Stomach (tissue), 9 donors: Measurements from ENCODE around the gene EFEMP1. TPM values are rescaled to one million over a fixed set of nuclear protein-coding genes. Genes with fewer than 3 reads are reported as not detected.

Experiments used
- DNase-seq, 2 donors: peaks; one replicate each; pipeline versions ENCODE4 v3.0.0 to v3.0.0-alpha.2; 2013 to 2019
- H3K27ac ChIP-seq, 5 donors: fragments of 200-600 bp in 4 of 5; sonication (generic) in 4 of 5; one replicate each; pipeline ENCODE4 v1.5.1; 2013 to 2019; ENCODE audit warnings: mild to moderate bottlenecking in 1 of 5, moderate library complexity in 1 of 5
- H3K27me3 ChIP-seq, 3 donors: fragments of 200-600 bp; sonication (generic); one replicate each; pipeline ENCODE4 v1.5.1; 2017 to 2019; ENCODE audit warnings: mixed run types in 1 of 3
- H3K36me3 ChIP-seq, 4 donors: fragments of 200-600 bp; sonication (generic); 1 replicate in 3 of 4; 2 replicates in 1 of 4; pipeline ENCODE4 v1.5.1; 2016 to 2019
- H3K4me1 ChIP-seq, 4 donors: fragments of 200-600 bp; sonication (generic); one replicate each; pipeline ENCODE4 v1.5.1; 2016 to 2019
- H3K4me3 ChIP-seq, 4 donors: fragments of 200-600 bp; sonication (generic) in 3 of 4; one replicate each; pipeline ENCODE4 v1.5.1; 2016 to 2019; ENCODE audit warnings: mild to moderate bottlenecking in 1 of 4
- H3K9me3 ChIP-seq, 4 donors: fragments of 200-600 bp; sonication (generic); one replicate each; pipeline ENCODE4 v1.5.1; 2016 to 2019
- CTCF ChIP-seq, 7 experiments: fragments of 450-650 bp in 4 of 7; fragments of 200-600 bp in 3 of 7; sonication (generic) in 3 of 7; IDR thresholded peaks; one replicate each; pipeline ENCODE4 v1.5.1; 2016 to 2019; ENCODE audit warnings: antibody characterized with exemption in 7 of 7, control low read depth in 2 of 7, mild to moderate bottlenecking in 1 of 7
- EP300 ChIP-seq: sonication (generic); formaldehyde crosslinking; IDR thresholded peaks from one replicate; pipeline ENCODE4 v1.6.1; 2017; ENCODE audit warnings: antibody characterized with exemption
- POLR2A ChIP-seq, 4 donors: fragments of 450-650 bp; IDR thresholded peaks; one replicate each; pipeline ENCODE4 v1.6.1; 2016; ENCODE audit warnings: antibody characterized with exemption in 4 of 4, control low read depth in 2 of 4, mild to moderate bottlenecking in 1 of 4, moderate library complexity in 1 of 4
- POLR2AphosphoS5 ChIP-seq, 3 donors: sonication (generic); formaldehyde crosslinking; IDR thresholded peaks; one replicate each; pipeline ENCODE4 v1.6.1; 2016; ENCODE audit warnings: antibody characterized with exemption in 3 of 3
- WGBS, 5 donors: extraction: QIAGEN DNeasy Blood & Tissue Kit in 3 of 5; methylation state at CpG; one replicate each; pipeline versions ENCODE4 v1.1.5 to v1.1.7; 2013 to 2018; 5-methylcytosine and 5-hydroxymethylcytosine counted together
- intact Hi-C: fragments of 100-400 bp; cut with DNase I; formaldehyde crosslinking; loops from one replicate; pipeline ENCODE4 v1.15.1; 2023; ENCODE audit warnings: low total_unique reads
- polyA plus RNA-seq, 3 donors: library from polyadenylated mRNA; stranded (reverse); fragments of 200-250 nt; gene quantifications; one replicate each; pipeline ENCODE4 v1.2.3, GENCODE V29; 2013
- total RNA-seq, 5 donors: library from RNA; depleted of rRNA; stranded (reverse); fragments of >200 nt; gene quantifications; one replicate each; pipeline versions ENCODE4 v1.1.0 to v1.2.3, GENCODE V29; 2014 to 2016
- donor health status: healthy with polysubstance abuse.
- donor health status: Bipolar disorder and iron deficiency.
- donor health status: healthy.

The EFEMP1 gene
- total and polyA plus RNA-seq, 8 donors, result 18.4 to 131 (median 31.8) TPM

GRCh38 chr2:55826246-55826645 is 97.3 kb downstream of the EFEMP1 start:
- no peak overlapping the region for H3K4me3 ChIP-seq
- no peaks in the 10 kb centered on the region for H3K27me3 ChIP-seq
- no peaks in the 10 kb centered on the region for H3K36me3 ChIP-seq
- no peaks in the 10 kb centered on the region for H3K9me3 ChIP-seq
- 89 to 99% (median 95%) methylated on average over 5 to 6 of the region's 6 CpGs for WGBS, 5 donors
- TF ChIP-seq POLR2AphosphoS5 (IDR thresholded peaks at IDR 0.05), result no peak
- TF ChIP-seq CTCF (IDR thresholded peaks at IDR 0.05), result no peak
- no peak for TF ChIP-seq POLR2A (IDR thresholded peaks at IDR 0.05)
- no peak for TF ChIP-seq EP300
- intact Hi-C loops, result no loop called here
- DNase-seq, result no peak
- H3K4me1 ChIP-seq, result no peaks in the 10 kb centered on the region
- no peak overlapping the region for H3K27ac ChIP-seq

- DNase-seq, result no peak
- no peaks in the 10 kb centered on the region for H3K9me3 ChIP-seq
- H3K27ac ChIP-seq, result no peak overlapping the region
- no peaks in the 10 kb centered on the region for H3K27me3 ChIP-seq
- H3K36me3 ChIP-seq, result no peaks in the 10 kb centered on the region
- 92 to 97% (median 94%) methylated on average over 12 to 14 of the region's 14 CpGs for WGBS, 5 donors
- intact Hi-C loops, result no loop called here
- TF ChIP-seq POLR2A (IDR thresholded peaks at IDR 0.05) (no peak), POLR2AphosphoS5 (IDR thresholded peaks at IDR 0.05) (no peak)
- no peaks in the 10 kb centered on the region for H3K4me1 ChIP-seq
- no peak overlapping the region for H3K4me3 ChIP-seq
Observed at GRCh38 chr2:55824551-55825096, 99.0 kb downstream of the EFEMP1 start.

Other genes starting within 250 kb of the EFEMP1 start
- 10 to 100 TPM in 3 of 5 donors, 1 to 10 TPM in 2; 3.2 to 38.4 (median 14.8) TPM for gene PNPT1, start 229.9 kb downstream of the EFEMP1 start, total RNA-seq
- gene PNPT1, start 229.9 kb downstream of the EFEMP1 start, polyA plus RNA-seq, result 1 to 10 TPM; 4.1 to 7.4 (median 6.3) TPM